Fibroblast of skin of left biceps (primary cell): ENCODE data around the gene LRRC1.

Experiments used
- DNase-seq, 2 experiments: peaks; one replicate each; pipeline ENCODE4 v3.0.0-alpha.2; 2013; ENCODE audit warnings: low read depth in 2 of 2

Gene LRRC1

DNA sequence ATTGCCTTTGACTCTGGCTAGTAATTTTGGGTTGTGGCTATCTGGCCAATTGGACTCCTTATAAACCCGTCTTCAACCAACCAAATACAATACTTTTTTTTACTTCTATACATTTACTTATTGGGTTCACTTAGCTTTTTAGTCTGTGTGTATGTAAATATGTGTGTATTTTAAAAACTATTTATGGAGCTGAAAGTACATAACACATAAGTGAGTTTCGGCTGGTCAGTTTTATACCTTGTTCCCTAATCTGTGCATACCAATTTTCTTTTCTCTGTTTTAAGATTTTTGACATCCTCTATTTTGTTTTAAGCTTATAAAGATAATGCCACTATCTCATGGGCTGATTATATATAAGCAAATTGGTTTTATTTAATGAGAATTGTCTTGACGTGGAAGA lies 129.5 kb downstream of the LRRC1 start:
- no peak for DNase-seq

DNA sequence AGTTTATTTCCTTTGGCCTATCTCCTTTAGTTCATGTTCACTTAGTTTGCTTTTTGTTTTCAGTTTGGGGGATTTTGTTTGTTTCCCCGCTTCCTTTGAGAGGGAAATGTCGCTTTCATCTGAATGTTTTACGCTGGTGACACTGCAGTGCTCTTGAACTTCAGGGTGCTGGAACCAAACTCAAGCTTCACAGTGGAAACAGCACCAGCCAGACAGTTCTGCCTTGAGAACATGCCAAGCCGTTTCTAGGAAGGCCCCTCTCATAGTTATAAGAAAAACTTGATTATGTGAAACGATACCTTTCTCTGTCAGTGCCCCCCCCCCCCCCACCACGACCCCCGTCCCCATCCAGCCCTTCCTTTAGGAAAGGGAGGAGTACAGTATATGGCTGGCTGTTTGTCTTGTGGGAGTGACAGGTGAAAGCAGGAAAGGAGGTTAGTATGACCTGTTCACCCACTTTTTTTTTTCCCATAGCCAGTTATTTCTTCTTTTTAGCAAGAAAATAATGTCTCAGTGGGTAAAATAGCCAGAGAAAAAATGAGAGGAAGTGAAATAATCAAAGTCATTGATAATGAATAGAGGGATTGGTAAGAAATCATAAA lies 130.1 kb downstream of the LRRC1 start:
- DNase-seq: no peak

DNA sequence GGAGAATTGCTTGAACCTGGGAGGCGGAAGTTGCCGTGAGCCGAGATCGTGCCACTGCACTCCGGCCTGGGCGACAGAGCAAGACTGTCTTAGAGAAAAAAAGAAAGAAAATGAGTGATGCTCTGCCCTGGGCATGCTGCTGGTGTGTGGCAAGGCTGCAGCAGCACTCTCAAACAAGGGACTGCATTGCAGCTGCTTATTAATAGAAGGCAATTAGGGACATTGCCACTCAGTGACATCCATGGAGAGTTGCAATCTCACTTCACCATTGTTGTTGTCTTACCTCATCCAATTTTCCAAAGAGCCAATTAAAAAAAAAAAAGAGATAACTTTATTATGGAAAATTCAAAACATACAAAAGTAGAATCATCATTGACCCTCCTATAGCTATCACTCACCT lies 131.1 kb downstream of the LRRC1 start:
- no peak for DNase-seq

DNA sequence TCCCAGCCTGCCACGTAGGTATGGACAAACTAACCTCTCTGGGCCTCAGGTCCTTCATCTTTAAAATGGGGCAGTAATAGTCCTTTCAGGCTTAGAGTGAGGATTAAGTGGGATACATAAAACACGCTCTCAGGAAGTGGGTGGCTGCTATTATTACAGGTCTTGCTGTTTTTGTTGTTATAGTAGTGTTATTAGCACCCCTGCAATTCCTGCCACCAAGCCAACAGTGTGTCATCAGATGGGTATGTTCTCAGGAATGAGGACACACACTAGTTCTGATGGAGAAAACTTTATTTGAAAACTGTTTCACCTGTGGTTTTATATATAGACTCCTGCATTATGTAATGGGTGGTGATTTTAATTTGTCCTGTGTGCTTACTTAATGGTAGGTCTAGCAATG lies 131.7 kb downstream of the LRRC1 start:
- DNase-seq: no peak

DNA sequence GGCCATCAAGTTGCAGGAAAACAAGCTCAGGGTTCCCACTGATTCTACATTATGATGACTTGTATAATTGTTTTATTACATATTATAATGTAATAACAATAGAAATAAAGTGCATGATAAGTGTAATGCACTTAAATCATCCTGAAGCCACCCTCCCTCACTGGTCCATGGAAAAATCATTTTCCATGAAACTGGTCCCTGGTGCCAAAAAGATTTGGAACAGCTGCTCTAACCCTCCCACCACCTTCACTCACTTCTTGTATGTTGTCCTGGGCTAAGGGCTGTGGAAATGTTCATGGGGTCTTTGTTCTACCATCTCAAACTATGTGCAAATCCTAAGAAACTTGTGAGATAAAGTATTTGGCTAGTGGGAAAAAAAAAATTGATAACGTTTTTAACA lies 133.8 kb downstream of the LRRC1 start:
- DNase-seq: no peak

DNA sequence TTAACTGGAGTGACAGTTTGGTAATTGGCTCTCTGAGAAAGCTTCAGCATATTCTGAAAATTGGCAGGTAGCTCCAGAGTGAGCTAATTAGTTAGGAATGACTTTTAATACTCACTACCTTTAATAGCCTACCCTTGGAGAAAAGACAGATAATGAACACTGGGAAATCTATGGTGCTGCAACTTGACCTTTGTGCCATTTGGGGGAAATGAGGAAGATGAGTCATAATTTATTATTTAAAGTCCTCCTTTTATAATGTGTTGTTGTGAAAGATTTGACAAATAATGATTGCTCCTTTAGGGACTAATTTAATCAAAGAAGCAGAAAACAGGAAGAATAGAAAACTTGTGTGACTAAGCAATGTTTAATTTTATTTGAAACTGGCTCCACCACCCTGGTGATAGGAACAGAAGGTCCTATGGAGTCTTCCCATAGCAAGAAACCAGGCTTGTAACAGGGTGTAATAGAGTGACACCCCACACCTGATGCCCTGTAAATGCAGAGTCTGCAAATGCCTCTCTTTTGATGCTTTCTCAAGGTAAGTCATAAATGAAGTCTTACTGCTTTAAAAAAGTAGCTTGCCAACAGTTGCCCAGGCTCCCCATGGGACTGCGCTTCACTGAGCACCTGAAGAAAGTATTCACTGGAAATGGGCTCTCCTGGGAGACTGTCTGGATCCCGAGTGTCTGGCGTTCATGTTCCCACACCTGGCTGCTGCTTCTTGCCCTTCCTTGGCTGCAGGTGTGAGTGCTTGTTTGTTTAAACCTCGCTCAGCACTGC lies 134.4 kb downstream of the LRRC1 start:
- no peak for DNase-seq

DNA sequence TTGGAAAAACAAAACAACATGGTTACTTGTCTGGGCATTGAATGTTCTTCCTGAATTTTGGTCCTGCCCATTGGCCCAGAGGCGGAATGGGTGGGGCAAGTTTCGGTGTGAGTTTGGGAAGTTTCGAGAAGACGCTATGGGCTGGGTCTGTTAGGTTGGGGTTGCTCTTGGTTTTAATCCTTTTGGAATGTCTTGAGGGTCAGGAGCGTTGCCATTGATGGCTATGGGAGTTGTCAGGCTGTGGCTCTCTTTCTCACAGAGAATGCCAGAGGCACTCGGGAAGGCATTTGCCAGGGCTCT lies 135.0 kb downstream of the LRRC1 start:
- DNase-seq: no peak

DNA sequence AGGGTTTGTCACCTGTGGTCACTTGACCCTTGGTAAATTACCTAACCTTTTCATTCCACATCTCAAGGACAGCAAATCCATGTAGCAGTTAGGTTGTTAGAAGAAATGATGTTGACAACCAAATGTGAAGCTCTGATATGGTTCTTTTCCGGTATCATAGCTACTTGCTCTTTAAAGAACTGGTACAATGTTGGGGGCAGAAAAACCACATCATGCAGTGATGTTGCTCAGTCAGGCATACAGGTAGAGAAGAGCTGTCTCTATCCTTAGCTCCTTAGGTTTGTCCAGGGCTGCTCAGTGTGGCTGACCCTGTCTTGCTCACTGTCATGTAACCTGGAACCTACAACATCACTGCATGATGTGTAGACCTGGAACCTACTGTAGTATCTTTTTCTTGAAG lies 135.5 kb downstream of the LRRC1 start:
- no peak for DNase-seq

DNA sequence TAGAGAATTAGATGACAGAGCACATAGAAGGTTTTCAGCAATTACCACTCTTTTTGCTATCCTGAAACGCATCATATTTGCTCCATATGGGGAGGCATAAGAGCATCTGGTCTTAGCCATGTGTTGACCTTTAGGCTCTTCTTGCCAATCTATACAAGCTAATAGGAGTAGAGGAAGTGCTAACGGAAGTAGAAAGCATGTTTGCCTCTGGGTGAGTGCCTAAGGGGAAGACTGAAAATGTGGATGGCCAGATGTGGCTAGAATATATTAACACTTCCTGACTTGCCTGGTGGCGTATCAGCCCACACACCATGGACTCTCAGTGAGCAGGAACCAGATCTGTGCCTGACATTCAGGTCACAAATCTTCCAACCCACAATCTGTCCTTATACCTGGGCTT lies 136.3 kb downstream of the LRRC1 start:
- DNase-seq: no peak

DNA sequence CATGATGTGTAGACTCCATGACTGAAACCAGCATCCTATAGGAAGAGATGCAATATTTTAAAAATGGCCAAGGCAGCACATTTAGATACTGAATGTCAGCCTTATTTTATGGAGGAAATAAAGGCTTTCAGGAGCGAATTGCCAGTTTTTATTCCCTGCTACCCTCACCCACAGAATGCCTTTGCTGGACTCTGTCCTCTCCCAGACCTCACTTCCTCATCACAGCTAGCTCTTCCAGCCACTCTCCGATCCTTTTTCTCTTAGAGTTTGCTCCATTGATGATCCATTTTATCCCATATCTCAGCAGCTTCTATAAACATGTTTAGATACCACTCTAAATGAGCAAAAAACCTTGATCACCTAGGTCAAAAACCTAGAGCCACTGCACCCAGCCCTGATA lies 137.7 kb downstream of the LRRC1 start:
- DNase-seq: no peak

DNA sequence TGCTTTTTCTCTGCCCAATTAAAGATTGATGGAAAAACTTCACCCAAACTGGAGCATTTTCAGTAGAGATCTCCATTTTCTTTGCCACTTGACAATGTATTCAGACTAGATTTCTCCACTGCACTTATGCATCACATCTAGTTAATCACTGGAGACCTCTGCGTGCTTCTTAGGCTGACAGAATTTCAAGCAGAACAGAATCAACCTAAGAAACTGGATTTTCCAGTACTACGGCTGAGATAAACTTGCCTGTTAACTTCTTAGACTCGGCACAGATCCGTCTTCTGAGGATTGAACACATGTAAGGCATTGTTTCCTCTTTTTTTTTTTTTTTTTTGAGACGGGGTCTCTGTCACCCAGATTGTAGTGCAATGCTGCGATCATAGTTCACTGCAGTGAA lies 139.2 kb downstream of the LRRC1 start:
- DNase-seq: no peak

DNA sequence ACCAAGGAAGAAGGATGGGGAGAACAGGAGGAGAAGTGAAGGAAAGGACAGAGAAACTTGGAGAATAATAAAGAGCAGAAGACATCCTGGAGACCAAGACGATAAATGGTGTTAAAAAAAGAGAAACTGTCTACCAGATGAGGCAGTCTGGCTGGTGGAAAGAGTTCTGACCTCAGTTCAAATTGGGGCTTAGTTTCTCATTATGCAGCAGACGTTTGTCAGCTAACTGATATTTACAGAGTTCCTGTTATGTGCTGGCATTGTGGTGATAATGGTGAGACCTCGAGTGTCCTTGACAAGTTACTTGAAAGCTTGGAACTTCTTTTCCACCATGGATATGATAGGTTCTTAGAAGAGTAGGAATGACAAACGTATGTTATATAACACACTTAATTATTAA lies 142.7 kb downstream of the LRRC1 start:
- no peak for DNase-seq

DNA sequence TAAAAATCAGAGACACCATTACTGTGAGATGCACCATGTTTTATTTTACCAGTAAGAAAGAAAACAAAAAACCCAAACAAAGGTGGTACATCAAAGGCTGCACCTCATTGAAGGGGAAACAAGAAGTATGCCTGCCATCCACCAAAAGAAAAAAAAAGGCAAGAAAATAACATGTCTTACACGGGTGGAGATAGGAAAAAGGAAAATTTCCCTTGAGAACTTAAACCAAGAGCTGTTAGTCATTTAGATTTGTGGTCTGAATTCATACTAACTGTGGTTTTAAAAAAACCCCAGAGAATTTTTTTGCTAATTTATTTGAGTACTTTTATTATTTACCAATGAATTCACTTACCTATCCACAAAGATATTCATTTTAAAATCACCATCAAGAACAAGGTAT lies 144.0 kb downstream of the LRRC1 start:
- no peak for DNase-seq

DNA sequence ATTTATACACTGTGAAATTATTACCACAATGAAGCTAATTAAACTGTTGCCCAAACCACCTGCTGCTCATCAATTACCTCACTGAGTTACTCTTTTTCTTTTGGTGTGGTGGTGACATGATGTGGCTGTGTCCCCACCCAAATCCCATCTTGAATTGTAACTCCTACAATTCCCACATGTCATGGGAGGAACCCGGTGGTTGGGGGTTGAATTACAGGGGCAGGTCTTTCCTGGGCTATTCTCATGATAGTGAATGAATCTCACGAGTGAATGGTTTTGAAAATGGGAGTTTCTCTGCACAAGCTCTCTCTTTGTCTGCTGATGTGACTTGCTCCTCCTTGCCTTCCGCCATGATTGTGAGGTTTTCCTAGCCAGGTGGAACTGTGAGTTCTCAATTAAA lies 145.0 kb downstream of the LRRC1 start:
- DNase-seq: no peak

DNA sequence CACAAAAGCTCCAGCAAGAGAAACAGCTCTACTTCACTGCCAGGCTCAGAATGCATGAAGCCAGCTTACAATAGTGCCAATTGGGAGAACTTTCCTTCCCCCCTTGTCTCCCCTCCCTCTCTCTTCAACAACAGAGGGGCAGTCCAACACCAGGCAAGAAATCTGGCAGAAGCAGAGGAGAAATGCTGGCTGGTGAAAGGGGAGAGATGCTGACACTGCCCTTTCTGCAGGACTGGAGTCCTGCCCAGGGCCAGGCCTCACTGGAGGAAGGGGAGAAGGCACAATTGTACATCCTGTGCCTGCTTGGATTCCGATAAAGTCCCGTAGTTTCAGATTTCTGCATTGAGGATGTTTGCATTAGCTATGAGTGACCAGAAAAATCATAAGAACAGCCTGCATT lies 148.6 kb downstream of the LRRC1 start:
- DNase-seq: no peak

DNA sequence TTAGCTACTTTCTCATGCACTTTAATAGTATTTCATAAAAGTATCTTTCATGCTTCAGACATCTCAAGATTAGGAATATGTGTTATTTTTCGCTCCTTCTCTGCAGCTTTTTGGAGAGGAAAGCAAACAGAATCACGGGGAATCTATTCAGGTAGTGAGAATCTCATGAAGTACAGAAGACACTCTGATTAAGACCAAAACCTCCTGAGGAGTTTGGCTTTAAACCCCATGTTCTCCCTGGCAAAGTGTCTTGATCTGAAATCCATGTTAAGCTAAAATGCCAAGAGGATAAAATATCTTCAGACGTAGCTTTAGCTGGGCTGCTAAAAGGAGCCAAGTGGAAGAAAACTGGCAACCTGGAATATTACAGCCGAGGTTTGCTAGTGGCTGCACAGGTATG lies 149.3 kb downstream of the LRRC1 start:
- DNase-seq: no peak

DNA sequence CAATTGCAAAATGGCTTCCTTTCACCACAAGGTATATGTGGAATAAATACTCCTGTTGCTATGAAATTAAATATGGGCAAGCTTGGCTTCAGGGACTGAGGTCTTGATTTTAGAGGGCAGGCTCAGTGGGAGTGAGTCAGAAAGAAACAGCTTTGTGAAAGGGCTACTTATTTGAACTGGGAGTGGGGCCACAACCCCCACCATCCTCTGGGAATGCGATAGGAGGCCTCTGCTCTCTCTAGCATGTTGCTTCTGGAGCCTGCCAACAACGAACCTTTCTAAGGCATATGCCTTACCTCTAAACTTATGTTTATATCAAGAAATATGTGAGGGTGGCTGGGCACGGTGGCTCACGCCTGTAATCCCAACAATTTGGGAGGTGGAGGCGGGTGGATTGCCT lies 149.7 kb downstream of the LRRC1 start:
- no peak for DNase-seq

DNA sequence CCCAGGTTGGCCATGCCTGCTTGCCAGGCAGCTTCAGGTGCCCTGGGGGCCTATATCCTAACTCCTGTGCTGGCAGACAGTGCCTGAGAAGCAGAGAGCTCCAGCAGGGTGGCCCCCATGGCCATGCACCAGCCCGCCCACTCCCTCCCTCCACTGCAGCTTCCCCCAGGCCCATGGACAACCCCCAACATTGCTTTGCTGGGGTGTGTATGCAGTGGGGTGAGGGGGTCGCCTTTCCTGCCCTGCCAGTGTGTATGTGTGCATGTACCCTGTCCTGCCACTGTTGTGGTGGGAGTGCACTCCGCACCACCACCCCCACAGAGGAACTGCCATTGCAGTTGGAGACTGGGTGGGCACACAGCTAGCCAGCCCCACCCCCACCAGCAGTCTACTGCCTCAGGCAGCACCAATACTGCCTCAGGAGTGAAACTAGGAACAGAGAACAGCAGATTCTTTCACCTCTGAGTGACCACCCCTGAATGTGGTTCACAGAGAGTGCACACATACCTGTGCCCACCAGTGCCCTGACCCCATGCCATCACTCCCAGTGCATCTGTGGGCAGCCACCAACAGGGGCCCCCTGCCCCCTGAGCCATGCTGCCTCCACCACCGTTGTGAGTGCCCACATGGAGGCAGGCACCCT lies 151.1 kb downstream of the LRRC1 start:
- DNase-seq: no peak

DNA sequence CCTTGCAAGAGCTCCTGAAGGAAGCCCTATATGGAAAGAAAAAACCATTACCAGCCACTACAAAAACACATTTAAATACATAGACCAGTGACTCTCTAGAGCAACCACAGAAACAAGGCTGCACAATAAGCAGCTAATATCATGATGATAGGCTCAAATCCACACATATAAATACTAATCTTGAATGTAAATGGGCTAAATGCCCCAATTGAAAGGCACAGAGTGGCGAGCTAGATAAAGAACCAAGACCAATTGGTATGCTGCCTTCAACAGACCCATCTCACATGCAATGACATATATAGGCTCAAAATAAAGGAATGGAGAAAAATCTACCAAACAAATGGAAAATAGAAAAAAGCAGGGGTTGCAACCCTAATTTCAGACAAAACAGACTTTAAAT lies 153.0 kb downstream of the LRRC1 start:
- DNase-seq: no peak

DNA sequence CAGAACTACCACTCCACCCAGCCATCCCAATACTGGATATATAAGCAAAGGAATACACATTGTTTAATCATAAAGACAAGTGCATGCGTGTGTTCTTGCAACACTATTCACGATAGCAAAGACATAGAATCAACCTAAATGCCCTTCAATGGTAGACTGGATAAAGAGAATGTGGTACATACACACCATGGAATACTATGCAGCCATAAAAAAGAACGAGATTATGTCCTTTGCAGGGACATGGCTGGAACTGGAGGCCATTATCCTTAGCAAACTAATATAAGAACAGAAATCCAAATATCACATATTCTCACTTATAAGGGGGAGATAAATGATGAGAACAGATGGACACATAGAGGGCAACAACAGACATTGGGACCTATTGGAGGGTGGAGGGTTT lies 156.6 kb downstream of the LRRC1 start:
- no peak for DNase-seq

DNA sequence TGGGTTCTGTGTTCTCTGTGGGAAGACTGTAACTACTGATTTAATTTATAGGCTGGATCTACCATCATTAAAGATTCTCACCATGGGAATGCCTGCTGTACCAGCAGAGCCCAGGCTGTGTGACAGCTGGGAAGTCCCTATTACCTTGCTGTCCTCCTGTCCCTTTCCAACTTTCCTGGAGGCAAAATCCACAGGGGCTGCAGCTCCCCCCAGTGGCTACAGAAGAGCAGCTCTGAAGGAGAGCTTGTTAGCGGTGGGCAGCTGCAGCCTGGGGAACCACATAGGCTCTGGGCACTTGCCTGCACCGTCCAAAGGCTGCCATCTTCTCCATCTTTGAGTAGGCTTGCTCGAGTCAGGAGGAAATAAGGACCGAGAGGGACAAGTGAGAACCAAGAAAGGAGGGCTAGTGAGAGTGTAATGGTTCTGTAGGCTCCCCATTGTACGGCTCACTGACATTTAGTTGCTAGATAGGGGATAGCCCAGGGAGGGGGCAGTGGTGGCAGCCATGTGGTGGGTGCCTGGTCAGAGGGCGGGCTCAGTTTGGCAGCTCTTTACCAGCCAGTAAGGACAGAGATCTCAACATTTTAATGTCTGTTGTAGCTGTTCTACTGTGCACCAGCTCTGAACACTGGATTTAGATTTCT lies 161.4 kb downstream of the LRRC1 start:
- DNase-seq: peak in 1 of 2 experiments; percentile 12

DNA sequence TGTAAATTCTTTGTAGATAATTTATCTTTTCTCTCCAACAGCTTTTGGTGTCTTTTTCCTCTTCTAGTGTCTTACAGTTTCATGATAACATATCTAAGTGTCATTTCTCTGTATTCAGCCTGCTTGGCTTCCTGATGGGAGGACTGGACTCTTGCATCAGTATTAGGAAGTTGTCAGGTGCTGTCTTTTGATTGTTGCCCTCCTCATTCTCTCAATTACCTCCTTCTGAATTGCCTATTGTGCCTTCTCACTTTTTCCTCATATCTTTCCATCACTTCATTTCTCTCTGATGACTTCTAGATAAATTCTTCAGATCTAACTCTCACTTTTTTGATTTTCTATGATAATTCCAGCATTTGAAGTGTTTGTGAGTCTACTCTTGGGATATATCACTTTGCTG lies 162.0 kb downstream of the LRRC1 start:
- DNase-seq: no peak

DNA sequence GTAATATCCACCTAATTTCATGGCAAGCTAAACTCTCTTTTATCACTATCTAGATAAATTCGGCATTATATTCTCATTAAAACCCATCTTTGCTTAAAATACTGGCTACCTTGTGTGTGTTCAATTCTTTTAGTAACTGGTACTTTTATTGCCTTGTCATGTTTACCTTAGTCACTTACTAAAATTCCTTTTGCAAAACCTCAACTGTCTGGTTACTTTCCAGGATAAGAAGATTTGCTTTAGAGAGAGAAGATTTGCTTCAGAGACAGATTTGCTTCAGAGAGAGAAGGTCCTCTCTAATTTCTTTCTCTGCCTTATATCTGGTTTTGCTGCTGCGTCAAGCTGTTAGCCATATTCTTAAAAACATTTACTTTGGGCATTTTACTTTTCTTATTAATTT lies 164.9 kb downstream of the LRRC1 start:
- DNase-seq: no peak
